ENCODE data around the gene RPS19BP1. TPM values are rescaled to one million over a fixed set of nuclear protein-coding genes. Genes with fewer than 3 reads are reported as not detected.

The RPS19BP1 gene
- polyA plus RNA-seq, 1 of the 3 experiments (the other 2 are of a cell fraction): 97.2 TPM

DNA sequence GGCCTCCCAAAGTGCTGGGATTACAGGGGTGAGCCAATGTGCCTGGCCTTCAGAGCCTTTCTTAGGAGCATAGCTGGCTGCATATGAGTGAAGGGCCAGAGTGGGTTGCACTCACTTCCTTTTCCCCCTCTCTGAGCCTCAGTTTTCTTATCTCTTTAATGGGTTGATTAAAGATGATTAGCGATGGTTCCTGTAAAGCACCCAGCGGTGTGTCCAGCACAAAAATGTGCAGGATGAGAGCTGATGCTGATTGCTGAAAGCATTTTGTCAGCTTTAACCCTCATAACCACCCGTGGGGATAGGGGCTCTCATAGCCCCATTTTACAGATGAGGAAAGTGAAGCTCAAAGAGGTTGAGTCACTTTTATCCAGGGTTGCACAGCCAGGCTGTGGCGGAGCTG, 43.5 kb upstream of the RPS19BP1 start:
- H2AFZ ChIP-seq (ENCODE audit: low read depth): no peak overlapping the region
- H3K4me1 ChIP-seq (ENCODE audit: control insufficient read depth in 1 of 2, insufficient read depth in 2 of 2, low read depth in 1 of 2, low read length in 1 of 2): peaks cover 0 to 9% of the 10 kb centered on the region in 2 experiments; a peak in 1 of 4 replicates
- H3K9ac ChIP-seq: no peak overlapping the region
- no peaks in the 10 kb centered on the region for H3K36me3 ChIP-seq (replicated peaks in 1 of 2; ENCODE audit: control insufficient read depth in 1 of 2, insufficient read depth in 2 of 2, low read length in 1 of 2)
- POLR2A ChIA-PET: no interaction called here
- DNase-seq: no peak
- H3K27me3 ChIP-seq (ENCODE audit: insufficient read depth): no peaks in the 10 kb centered on the region
- H3K9me2 ChIP-seq: no peaks in the 10 kb centered on the region
- no peak overlapping the region for H3K27ac ChIP-seq (ENCODE audit: low read depth in 2 of 2, low read length in 1 of 2)
- no peaks in the 10 kb centered on the region for H3F3A ChIP-seq (replicated peaks; ENCODE audit: insufficient read depth)
- CTCF ChIA-PET: interaction anchor here (1.0 to 1.4 kb wide), 2 partner anchors 13 to 42 kb away, joined by 3 to 4 read pairs; no protein-coding TSS in a partner anchor
- TF ChIP-seq MEF2A (IDR thresholded peaks at IDR 0.05; ENCODE audit: borderline replicate concordance, low read depth): no peak
- TF ChIP-seq NRF1 (IDR thresholded peaks at IDR 0.05; ENCODE audit: low read depth, low read length): no peak
- no peak for TF ChIP-seq POLR2AphosphoS5 (IDR thresholded peaks at IDR 0.05; ENCODE audit: low read depth, low read length)
- no peak for TF ChIP-seq MXI1 (IDR thresholded peaks at IDR 0.05; ENCODE audit: low read depth, low read length)
- TF ChIP-seq, protein P1, sequence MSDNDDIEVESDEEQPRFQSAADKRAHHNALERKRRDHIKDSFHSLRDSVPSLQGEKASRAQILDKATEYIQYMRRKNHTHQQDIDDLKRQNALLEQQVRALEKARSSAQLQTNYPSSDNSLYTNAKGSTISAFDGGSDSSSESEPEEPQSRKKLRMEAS (IDR thresholded peaks at IDR 0.05; ENCODE audit: low read depth): no peak
- no peak for TF ChIP-seq RCOR1 (IDR thresholded peaks at IDR 0.05; ENCODE audit: low read length)
- TF ChIP-seq, protein P2, sequence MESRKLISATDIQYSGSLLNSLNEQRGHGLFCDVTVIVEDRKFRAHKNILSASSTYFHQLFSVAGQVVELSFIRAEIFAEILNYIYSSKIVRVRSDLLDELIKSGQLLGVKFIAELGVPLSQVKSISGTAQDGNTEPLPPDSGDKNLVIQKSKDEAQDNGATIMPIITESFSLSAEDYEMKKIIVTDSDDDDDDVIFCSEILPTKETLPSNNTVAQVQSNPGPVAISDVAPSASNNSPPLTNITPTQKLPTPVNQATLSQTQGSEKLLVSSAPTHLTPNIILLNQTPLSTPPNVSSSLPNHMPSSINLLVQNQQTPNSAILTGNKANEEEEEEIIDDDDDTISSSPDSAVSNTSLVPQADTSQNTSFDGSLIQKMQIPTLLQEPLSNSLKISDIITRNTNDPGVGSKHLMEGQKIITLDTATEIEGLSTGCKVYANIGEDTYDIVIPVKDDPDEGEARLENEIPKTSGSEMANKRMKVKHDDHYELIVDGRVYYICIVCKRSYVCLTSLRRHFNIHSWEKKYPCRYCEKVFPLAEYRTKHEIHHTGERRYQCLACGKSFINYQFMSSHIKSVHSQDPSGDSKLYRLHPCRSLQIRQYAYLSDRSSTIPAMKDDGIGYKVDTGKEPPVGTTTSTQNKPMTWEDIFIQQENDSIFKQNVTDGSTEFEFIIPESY (IDR thresholded peaks at IDR 0.05; ENCODE audit: borderline replicate concordance, low read depth): no peak
- TF ChIP-seq, protein P3, sequence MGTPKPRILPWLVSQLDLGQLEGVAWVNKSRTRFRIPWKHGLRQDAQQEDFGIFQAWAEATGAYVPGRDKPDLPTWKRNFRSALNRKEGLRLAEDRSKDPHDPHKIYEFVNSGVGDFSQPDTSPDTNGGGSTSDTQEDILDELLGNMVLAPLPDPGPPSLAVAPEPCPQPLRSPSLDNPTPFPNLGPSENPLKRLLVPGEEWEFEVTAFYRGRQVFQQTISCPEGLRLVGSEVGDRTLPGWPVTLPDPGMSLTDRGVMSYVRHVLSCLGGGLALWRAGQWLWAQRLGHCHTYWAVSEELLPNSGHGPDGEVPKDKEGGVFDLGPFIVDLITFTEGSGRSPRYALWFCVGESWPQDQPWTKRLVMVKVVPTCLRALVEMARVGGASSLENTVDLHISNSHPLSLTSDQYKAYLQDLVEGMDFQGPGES (IDR thresholded peaks at IDR 0.05; ENCODE audit: low read depth, low read length): no peak
- TF ChIP-seq, protein P4, sequence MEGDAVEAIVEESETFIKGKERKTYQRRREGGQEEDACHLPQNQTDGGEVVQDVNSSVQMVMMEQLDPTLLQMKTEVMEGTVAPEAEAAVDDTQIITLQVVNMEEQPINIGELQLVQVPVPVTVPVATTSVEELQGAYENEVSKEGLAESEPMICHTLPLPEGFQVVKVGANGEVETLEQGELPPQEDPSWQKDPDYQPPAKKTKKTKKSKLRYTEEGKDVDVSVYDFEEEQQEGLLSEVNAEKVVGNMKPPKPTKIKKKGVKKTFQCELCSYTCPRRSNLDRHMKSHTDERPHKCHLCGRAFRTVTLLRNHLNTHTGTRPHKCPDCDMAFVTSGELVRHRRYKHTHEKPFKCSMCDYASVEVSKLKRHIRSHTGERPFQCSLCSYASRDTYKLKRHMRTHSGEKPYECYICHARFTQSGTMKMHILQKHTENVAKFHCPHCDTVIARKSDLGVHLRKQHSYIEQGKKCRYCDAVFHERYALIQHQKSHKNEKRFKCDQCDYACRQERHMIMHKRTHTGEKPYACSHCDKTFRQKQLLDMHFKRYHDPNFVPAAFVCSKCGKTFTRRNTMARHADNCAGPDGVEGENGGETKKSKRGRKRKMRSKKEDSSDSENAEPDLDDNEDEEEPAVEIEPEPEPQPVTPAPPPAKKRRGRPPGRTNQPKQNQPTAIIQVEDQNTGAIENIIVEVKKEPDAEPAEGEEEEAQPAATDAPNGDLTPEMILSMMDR (IDR thresholded peaks at IDR 0.05): no peak
- TF ChIP-seq NFIC (IDR thresholded peaks at IDR 0.05; ENCODE audit: borderline replicate concordance): no peak
- TF ChIP-seq ELF1 (IDR thresholded peaks at IDR 0.05): no peak
- TF ChIP-seq, protein P5, sequence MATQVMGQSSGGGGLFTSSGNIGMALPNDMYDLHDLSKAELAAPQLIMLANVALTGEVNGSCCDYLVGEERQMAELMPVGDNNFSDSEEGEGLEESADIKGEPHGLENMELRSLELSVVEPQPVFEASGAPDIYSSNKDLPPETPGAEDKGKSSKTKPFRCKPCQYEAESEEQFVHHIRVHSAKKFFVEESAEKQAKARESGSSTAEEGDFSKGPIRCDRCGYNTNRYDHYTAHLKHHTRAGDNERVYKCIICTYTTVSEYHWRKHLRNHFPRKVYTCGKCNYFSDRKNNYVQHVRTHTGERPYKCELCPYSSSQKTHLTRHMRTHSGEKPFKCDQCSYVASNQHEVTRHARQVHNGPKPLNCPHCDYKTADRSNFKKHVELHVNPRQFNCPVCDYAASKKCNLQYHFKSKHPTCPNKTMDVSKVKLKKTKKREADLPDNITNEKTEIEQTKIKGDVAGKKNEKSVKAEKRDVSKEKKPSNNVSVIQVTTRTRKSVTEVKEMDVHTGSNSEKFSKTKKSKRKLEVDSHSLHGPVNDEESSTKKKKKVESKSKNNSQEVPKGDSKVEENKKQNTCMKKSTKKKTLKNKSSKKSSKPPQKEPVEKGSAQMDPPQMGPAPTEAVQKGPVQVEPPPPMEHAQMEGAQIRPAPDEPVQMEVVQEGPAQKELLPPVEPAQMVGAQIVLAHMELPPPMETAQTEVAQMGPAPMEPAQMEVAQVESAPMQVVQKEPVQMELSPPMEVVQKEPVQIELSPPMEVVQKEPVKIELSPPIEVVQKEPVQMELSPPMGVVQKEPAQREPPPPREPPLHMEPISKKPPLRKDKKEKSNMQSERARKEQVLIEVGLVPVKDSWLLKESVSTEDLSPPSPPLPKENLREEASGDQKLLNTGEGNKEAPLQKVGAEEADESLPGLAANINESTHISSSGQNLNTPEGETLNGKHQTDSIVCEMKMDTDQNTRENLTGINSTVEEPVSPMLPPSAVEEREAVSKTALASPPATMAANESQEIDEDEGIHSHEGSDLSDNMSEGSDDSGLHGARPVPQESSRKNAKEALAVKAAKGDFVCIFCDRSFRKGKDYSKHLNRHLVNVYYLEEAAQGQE (IDR thresholded peaks at IDR 0.05; ENCODE audit: low read depth, low read length): no peak
- TF ChIP-seq EZH2phosphoT487 (IDR thresholded peaks at IDR 0.05; ENCODE audit: borderline replicate concordance, low read depth): no peak
- TF ChIP-seq TCF12 (IDR thresholded peaks at IDR 0.05): no peak
- TF ChIP-seq FOXM1 (IDR thresholded peaks at IDR 0.05; ENCODE audit: low read depth): no peak
- no peak for TF ChIP-seq SMC3 (IDR thresholded peaks at IDR 0.05; ENCODE audit: low read depth, low read length)
- no peak for TF ChIP-seq YY1 (IDR thresholded peaks at IDR 0.05; ENCODE audit: low read depth)
- no peak for TF ChIP-seq GABPA (IDR thresholded peaks at IDR 0.05; ENCODE audit: low read depth)
- TF ChIP-seq JUND (IDR thresholded peaks at IDR 0.05): no peak
- TF ChIP-seq, protein P6, sequence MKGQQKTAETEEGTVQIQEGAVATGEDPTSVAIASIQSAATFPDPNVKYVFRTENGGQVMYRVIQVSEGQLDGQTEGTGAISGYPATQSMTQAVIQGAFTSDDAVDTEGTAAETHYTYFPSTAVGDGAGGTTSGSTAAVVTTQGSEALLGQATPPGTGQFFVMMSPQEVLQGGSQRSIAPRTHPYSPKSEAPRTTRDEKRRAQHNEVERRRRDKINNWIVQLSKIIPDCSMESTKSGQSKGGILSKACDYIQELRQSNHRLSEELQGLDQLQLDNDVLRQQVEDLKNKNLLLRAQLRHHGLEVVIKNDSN (IDR thresholded peaks at IDR 0.05; ENCODE audit: borderline replicate concordance, low read depth): no peak
- no peak overlapping the region for H3K4me3 ChIP-seq (ENCODE audit: low read depth in 2 of 2, low read length in 1 of 2)
- H3K9me3 ChIP-seq: no peaks in the 10 kb centered on the region
- H3K4me2 ChIP-seq: no peak overlapping the region
- no peaks in the 10 kb centered on the region for H4K20me1 ChIP-seq (ENCODE audit: insufficient read depth)
- WGBS (ENCODE audit: low lambda C conversion rate): 90% methylated on average over 2 of the region's 4 CpGs
- no peaks in the 10 kb centered on the region for H3K79me2 ChIP-seq (ENCODE audit: insufficient read depth)

Measured in SK-N-SH (cell line).